ENCODE measurements around the gene MYO18A.

Gene MYO18A

GRCh38 chr17:29145289-29146073 lies 34.7 kb downstream of the MYO18A start:
- DNase-seq = no peak

- DNase-seq = no peak
Observed at GRCh38 chr17:29143894-29144293, 36.3 kb downstream of the MYO18A start.

GRCh38 chr17:29141514-29141876 lies 38.7 kb downstream of the MYO18A start:
- DNase-seq = no peak

GRCh38 chr17:29140631-29141513 lies 39.3 kb downstream of the MYO18A start:
- DNase-seq = no peak

- DNase-seq = no peak
Observed at GRCh38 chr17:29140051-29140621, 40.1 kb downstream of the MYO18A start.

- no peak for DNase-seq
Observed at GRCh38 chr17:29138971-29139691, 41.1 kb downstream of the MYO18A start.

- DNase-seq = no peak
Observed at GRCh38 chr17:29138184-29138955, 41.8 kb downstream of the MYO18A start.

- no peak for DNase-seq
Observed at GRCh38 chr17:29136998-29137730, 43.0 kb downstream of the MYO18A start.

GRCh38 chr17:29135464-29135863 lies 44.7 kb downstream of the MYO18A start:
- DNase-seq = no peak

- DNase-seq = no peak
Observed at GRCh38 chr17:29133121-29133713, 47.0 kb downstream of the MYO18A start.

- peak; percentile 48 for DNase-seq
Observed at GRCh38 chr17:29131814-29132682, 48.1 kb downstream of the MYO18A start.

- no peak for DNase-seq
Observed at GRCh38 chr17:29129731-29130130, 50.5 kb downstream of the MYO18A start.

- DNase-seq = no peak
Observed at GRCh38 chr17:29127840-29128239, 52.4 kb downstream of the MYO18A start.

GRCh38 chr17:29126268-29126930 lies 53.8 kb downstream of the MYO18A start:
- no peak for DNase-seq

- DNase-seq = no peak
Observed at GRCh38 chr17:29125651-29126050, 54.5 kb downstream of the MYO18A start.

GRCh38 chr17:29124925-29125273 lies 55.3 kb downstream of the MYO18A start:
- no peak for DNase-seq

GRCh38 chr17:29124135-29124924 lies 55.9 kb downstream of the MYO18A start:
- no peak for DNase-seq

GRCh38 chr17:29123111-29123510 lies 57.1 kb downstream of the MYO18A start:
- no peak for DNase-seq

- no peak for DNase-seq
Observed at GRCh38 chr17:29121442-29121841, 58.8 kb downstream of the MYO18A start.

All from GOT3 (cell line).